GM20000 (cell line): ENCODE results near the gene TCF25.

ENCODE experiments used
- DNase-seq: peaks from one replicate; pipeline ENCODE4 v3.0.0; 2012; ENCODE audit warnings: low spot score
- TF ChIP-seq, protein P1 (sequence below): IDR thresholded peaks from 2 replicates; pipeline ENCODE4 v1.5.1; 2012; ENCODE audit warnings: mild to moderate bottlenecking, control low read depth; ENCODE audit errors: extremely low read depth, missing control alignments

Gene TCF25

DNA sequence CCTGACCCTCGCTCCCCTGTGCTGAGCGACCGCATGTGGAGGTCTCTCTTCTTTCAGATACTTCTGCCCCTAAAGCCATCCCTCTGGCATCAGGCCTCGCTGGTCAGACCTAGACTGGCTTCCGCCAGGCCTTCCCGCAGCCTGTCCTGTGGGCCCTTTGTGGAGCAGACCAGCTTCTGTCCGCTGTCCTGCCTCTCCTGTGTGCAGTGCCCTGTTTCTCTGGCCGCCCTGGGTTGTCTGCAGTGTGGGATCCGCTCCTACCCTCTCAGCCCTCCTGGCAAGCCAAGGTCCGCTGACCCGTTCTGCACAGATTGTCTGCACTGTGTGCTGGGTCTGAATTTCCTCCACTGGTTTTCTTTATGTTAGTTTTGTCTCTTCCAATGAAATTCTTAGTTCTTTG, 23.8 kb downstream of the TCF25 start:
- no peak for DNase-seq
- TF ChIP-seq, protein P1, sequence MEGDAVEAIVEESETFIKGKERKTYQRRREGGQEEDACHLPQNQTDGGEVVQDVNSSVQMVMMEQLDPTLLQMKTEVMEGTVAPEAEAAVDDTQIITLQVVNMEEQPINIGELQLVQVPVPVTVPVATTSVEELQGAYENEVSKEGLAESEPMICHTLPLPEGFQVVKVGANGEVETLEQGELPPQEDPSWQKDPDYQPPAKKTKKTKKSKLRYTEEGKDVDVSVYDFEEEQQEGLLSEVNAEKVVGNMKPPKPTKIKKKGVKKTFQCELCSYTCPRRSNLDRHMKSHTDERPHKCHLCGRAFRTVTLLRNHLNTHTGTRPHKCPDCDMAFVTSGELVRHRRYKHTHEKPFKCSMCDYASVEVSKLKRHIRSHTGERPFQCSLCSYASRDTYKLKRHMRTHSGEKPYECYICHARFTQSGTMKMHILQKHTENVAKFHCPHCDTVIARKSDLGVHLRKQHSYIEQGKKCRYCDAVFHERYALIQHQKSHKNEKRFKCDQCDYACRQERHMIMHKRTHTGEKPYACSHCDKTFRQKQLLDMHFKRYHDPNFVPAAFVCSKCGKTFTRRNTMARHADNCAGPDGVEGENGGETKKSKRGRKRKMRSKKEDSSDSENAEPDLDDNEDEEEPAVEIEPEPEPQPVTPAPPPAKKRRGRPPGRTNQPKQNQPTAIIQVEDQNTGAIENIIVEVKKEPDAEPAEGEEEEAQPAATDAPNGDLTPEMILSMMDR = no peak

DNA sequence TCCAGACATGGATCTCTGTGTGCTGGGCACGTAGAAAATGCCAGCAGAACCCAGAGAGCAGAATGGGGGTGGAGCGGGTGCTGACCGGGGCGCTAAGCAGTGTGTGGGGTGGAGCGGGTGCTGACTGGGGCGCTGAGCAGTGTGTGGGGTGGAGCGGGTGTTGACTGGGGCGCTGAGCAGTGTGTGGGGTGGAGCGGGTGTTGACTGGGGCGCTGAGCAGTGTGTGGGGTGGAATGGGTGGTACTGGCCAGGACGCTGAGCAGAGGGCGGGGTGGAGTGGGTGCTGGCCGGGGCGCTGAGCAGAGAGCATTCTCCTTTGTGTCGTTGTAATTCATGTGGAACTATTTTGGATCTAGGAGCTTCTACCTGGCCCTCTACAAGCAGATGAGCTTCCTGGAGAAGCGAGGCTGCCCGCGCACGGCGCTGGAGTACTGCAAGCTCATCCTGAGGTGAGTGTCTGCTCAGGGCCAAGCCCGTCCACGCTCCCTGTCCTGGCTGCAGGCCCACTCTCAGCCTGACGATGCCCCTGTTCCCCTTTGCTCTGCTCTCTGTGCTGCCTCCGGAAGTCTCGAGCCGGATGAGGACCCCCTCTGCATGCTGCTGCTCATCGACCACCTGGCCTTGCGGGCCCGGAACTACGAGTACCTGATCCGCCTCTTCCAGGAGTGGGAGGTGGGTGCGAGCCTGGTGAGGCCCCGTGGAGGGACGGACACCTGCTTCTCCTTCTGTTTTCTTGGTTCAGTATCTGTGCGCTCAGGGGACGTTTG, 25.0 kb downstream of the TCF25 start:
- TF ChIP-seq, protein P1 = no peak
- no peak for DNase-seq

DNA sequence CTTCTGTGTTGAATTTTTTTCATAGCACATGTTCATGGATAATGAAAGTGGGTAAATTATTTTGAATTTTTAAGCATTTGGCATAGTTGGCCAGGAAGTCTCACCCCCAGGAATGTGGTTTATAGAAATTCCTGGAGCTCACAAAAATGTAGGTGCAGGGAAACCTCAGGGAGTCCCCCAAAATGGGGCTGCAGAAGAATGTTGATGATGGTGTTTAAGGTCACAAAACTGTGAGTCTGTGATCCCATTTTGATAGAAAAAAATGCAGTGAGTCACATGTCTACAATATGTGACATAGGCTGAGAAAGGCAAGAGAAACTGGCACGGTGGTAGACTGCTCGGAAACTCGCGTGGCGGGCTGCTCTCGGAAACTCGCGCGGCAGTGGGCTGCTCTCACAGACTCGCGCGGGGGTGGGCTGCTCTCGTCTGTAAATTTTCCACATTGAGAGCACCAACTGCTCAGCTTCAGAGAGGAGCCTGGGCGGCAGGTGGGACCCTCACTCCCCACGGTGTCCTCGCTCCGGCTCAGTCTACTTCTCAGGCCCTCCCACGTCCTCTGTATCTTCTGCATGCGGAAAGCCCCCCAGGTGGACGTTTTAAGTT, 26.6 kb downstream of the TCF25 start:
- TF ChIP-seq, protein P1 = no peak
- DNase-seq = no peak

DNA sequence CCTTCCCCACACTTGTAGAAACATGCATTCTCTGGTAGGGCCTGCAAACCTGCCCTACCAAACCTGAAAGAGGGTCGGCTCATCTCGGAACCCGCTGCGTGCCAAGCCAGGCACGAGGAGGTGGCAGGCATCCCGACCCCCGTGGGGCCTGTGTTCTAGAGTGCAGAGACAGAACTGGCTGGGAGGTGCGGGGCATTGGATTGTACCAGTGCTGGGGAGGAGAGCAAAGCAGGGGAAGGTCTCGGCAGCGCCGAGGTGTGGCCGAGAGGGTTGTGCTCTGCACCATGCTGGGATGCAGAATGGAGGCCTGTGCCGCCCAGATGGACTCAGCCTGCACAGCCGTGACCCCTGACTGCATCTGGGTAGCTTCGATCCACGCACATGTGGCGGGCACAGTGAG, 27.5 kb downstream of the TCF25 start:
- no peak for DNase-seq
- TF ChIP-seq, protein P1 = no peak

DNA sequence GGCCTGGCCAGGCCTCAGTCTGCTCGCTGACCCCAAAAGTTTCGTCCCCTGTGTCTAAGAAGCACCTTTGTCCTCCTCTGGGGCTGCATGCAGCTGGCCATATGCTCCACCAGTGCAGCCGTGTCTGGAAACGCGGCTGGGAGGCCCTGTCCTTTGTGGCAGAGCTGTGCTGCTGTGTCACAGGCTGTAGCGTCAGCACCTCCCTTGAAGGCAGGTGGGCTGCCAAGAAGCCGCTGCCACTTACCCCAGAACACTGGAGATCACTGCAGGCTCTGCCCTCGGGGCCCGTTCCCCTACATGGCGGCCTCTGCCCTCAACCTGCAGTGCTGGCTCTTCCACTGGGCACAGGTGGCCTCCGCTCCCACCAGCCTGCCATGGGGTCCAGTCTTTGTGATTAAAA, 29.6 kb downstream of the TCF25 start:
- DNase-seq = no peak
- TF ChIP-seq, protein P1 = no peak

DNA sequence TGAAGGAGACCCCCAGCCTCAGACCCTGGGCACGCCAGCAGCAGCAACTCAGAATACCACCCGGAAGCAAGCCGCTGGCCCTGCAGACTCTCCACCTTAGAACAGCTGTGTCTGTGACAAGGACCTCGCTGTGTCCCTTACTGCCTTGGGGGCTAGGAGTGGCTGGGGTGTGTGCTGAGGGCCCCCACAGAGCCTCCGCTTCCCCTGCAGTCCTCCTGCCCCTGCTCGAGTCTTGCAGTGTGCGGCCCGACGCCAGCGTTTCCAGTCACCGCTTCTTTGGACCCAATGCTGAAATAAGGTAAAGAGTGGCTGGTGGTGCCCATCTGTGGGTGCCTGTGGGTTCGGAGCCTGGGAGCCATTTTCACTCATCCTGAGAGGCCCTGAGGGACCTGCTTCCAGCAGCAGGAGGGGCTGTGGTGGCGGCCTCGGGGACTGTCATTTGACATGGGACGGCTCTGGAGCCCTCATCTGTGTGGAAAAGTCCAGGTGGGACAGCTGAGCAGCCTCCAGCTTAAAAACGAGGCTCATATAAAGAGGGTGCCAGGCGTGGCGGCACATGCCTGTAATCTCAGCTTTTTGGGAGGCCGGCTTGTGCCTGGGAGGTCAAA, 30.6 kb downstream of the TCF25 start:
- TF ChIP-seq, protein P1 = no peak
- no peak for DNase-seq
